GM19351 (cell line): ENCODE measurements around the gene LCNL1.
"Not testable (repeated sequence)": the region's sequence is repeated elsewhere in the genome, so short reads cannot be mapped to it uniquely, and the experiment has no call there.

Experiments
- ATAC-seq: cut with Tn5 transposase; IDR thresholded peaks from one replicate; pipeline ENCODE4 v1.9.1; 2021; ENCODE audit warnings: mild to moderate bottlenecking, moderate library complexity; ENCODE audit not compliant: unreplicated experiment

Gene LCNL1

GRCh38 chr9:137021979-137022661 lies 39.3 kb downstream of the LCNL1 start:
- ATAC-seq, result no peak

GRCh38 chr9:137022662-137023008 lies 39.8 kb downstream of the LCNL1 start:
- ATAC-seq, result no peak

- no peak for ATAC-seq
Measured at GRCh38 chr9:137023157-137023556, 40.4 kb downstream of the LCNL1 start.

GRCh38 chr9:137023583-137023991 lies 40.8 kb downstream of the LCNL1 start:
- no peak for ATAC-seq

DNA sequence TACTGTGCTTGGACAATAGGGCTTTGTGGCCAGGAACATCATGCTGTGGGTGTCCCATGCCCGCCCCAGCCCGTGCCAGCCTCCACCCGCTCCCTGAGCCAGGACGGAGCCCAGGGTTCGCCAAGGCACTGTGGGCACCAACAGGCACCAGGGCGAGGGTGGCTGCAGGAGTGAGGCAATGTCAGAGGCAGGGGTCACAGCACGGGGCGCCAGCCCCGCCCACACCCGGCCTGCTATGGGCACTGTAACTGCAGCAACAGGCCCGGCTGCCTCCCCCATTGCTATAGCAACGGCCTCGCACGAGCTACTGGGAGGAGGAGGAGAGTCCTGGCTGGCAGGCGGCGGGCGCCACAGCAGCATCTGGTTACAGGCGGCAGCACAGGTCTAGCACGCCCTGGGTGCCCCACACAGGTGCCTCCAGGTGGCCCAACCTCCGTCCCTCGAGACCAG lies 42.7 kb downstream of the LCNL1 start:
- ATAC-seq, result no peak

DNA sequence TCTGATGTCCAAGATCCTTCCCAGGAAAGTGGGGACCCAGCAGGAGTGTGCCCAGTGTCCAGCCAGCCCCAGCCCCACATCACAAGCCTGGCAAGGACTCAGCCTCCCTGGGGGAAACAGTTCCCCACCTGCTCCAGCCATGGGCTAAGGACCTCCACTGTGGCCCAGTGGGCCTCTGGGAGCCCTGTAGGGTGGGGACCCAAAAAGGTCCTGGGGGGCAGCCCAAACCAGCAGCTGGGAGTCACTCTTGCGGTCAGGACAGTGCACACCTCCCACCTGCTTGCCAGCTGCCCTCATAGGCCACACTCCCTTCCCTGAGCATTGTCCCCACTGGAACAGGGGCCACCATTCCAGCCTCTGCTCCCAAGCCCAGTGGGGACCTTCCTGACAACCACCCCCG lies 43.6 kb downstream of the LCNL1 start:
- no peak for ATAC-seq

- ATAC-seq, result no peak
Measured at GRCh38 chr9:137026828-137027227, 44.0 kb downstream of the LCNL1 start.

DNA sequence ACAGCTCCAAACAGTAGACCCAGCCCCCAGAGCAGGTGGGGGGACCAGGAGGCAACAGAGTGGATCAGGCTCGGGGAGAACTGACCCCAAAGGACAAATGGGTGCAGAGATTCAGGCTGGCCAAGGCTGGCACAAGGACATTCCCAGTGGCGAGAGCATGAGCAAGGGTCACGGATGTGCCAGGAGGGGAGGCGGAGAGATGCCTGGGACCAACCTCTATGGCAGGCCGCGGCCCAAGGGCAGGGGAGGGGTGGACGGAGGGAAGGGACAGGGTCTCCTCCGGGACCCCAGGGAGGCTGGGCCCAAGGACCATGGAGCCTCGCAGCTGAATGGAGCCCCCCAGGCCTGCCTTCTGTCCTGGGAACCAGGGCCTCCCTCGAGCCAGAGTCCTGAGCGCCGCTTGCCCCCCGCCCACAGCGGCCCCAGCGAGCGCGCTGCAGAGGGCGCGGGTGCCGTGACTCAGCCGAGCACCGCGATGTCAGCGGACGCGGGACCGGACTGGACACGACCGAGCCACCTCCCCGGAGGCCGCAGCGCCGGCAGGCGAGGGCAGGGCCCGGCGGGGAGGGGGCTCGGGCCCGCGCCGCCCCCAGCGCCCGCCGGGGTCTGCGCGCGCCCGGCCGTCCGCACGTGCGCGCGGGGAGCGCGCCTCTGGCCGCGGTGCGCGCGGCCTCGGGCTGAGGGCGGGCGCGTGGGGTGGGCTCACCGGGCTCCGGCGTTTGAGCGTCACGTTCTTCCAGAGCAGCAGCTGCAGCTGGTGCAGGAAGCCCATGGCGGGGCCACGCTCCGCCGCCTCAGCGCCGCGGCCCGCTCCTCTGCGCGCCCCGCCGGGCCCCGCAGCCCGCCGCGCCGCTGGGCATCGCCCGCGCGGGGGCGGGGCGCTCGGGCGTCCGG lies 44.8 kb downstream of the LCNL1 start, which contains the start of gene ABCA2:
Gene ABCA2 (minus strand): TSS at position 869 of the 894 bp plus-strand sequence. CDS start 97 bp downstream, at position 772.
- ATAC-seq, result no peak

DNA sequence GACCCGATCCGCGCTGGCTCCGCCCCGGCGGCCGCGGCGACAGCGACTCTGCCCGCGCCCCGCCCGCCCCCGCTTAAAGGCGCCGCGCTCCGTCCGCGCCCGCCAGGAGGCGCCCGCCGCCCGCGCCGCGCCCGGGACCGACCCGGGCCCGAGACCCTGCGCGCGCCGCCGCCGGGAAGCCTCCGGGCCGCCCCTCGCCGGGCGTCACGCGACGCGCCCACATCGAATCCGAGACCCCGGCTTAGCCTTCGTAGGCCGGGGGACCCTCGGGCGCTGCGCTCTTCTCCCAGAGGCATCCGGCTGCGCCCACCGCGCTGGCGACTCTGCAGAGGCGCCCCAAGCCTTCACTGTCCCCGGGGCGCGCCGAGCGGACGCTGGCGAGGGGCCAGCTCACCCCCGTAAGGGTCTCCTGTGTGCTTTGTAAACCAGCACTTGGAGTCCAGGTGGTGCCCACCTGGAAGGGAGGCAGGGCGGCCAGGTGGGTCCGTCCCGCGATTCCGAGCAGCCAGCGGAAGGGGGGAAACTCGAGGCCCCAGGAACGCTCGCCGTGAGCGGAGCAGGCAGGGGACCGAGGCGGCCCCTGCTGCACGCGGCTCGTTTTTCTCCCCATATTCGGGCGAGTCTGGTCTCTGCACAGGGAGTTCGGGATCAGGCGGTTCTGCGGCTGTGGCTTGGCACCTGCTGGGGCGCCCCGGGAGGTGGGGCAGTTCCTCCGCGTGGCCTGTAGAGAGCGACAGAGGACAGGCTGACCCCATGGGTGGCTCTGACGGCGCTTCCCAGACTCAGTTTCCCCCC lies 45.7 kb downstream of the LCNL1 start:
- ATAC-seq, result no peak

GRCh38 chr9:137029058-137029936 lies 46.5 kb downstream of the LCNL1 start:
- peak; percentile 42 for ATAC-seq

- ATAC-seq, result no peak
Measured at GRCh38 chr9:137030006-137030405, 47.2 kb downstream of the LCNL1 start.

GRCh38 chr9:137030538-137031527 lies 48.0 kb downstream of the LCNL1 start:
- no peak for ATAC-seq

DNA sequence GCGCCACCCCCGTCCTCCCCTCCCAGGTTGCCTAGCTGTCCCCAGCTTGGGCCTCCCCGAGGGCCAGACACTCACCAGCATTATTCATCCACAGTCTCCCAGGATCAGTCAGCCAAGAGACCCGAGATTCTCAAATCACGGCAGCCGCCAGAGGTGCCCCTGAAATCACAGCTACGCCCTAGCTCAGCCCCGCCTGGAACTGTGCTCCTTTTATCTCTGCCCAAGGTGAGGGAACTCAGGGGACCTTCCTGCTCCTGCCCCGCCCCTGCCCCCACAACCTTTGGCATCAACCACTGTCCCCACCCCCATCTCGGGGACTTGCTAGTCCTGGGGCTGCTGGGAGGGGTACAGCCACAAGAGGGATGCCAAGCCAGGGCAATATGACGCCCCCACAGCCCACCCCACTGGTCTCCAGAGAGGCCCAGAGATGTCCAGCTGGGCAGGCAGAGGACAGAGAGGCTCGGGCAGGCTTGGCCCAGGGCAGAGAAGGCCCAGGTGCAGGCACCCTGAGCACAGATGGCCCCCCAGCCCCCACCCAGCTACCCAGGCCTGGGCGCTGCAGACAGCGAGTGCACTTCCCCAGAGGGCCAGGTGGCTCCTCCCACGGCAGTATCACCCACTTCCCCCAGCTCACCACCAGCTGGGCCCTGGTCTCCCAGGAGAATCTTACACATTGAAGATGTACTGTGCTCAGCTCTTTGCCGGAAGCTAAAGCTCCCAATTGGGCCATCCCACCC lies 49.3 kb downstream of the LCNL1 start, which contains the start of gene FUT7:
Gene FUT7 (minus strand): TSS at position 185 of the 737 bp plus-strand sequence. CDS start 97 bp downstream, at position 88.
- ATAC-seq, result no peak

DNA sequence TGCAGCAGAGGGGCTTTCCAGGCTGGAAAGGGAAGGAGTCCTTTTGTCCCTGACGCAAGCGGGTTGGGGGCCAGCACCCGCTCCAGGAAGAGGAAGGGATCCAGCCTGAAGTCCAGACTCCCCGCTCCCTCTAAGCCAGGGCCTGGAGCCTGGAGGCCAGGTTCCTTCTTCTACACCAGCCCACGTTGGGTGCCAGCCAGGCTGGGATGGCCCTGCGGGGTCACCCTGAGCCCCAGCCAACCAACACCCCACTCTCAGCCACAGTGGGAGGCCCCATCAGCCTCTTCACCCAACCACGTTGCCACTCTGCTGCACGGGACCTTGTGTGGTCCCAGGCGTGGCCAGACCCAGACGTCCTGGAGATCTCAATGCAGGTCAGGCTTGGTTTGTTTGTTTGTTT lies 50.1 kb downstream of the LCNL1 start:
- no peak for ATAC-seq

GRCh38 chr9:137033481-137033880 lies 50.7 kb downstream of the LCNL1 start:
- not testable (repeated sequence) for ATAC-seq

GRCh38 chr9:137034039-137034708 lies 51.4 kb downstream of the LCNL1 start:
- ATAC-seq, result no peak

- peak; percentile 78 for ATAC-seq
Measured at GRCh38 chr9:137034709-137035506, 52.1 kb downstream of the LCNL1 start.
